Osteoblast (primary cell): ENCODE results near the gene ZNF598. TPM values are rescaled to one million over a fixed set of nuclear protein-coding genes. Genes with fewer than 3 reads are reported as not detected.

Source experiments
- DNase-seq: peaks from one replicate; pipeline ENCODE4 v3.0.0; 2011; ENCODE audit warnings: low spot score, mixed read lengths; ENCODE audit not compliant: insufficient read length; ENCODE audit errors: missing footprints
- H2AFZ ChIP-seq: 2 replicates; pipeline ENCODE4 v1.6.0; 2011; ENCODE audit warnings: mild to moderate bottlenecking, low read length
- H3K27ac ChIP-seq: 2 replicates; pipeline ENCODE4 v1.5.1; 2011; ENCODE audit warnings: mild to moderate bottlenecking, low read depth, low read length, moderate library complexity
- H3K27me3 ChIP-seq: 2 replicates; pipeline ENCODE4 v1.6.0; 2012; ENCODE audit warnings: mild to moderate bottlenecking, control low read depth, inconsistent platforms, low read length, moderate library complexity; ENCODE audit not compliant: insufficient read depth
- H3K36me3 ChIP-seq: 2 replicates; pipeline ENCODE4 v1.5.1; 2011; ENCODE audit warnings: mild to moderate bottlenecking, low read length, control low read depth, moderate library complexity; ENCODE audit not compliant: insufficient read depth
- H3K4me1 ChIP-seq: 2 replicates; pipeline ENCODE4 v1.5.1; 2011; ENCODE audit warnings: mild to moderate bottlenecking, low read length, control low read depth, moderate library complexity; ENCODE audit not compliant: insufficient read depth
- H3K4me2 ChIP-seq: 2 replicates; pipeline ENCODE4 v1.6.0; 2011; ENCODE audit warnings: mild to moderate bottlenecking, low read length; ENCODE audit not compliant: insufficient read depth
- H3K4me3 ChIP-seq: fragments of 200-600 bp; sonication (generic); 3 replicates; pipeline ENCODE4 v1.5.1; 2012; ENCODE audit warnings: mild to moderate bottlenecking, low read length, inconsistent platforms; ENCODE audit not compliant: insufficient read depth
- H3K79me2 ChIP-seq: 2 replicates; pipeline ENCODE4 v1.6.0; 2012; ENCODE audit warnings: mild to moderate bottlenecking, low read length, control low read depth, inconsistent platforms; ENCODE audit not compliant: insufficient read depth
- H3K9me3 ChIP-seq: 2 replicates; pipeline ENCODE4 v1.5.1; 2011; ENCODE audit warnings: low read depth, low read length, control low read depth
- H4K20me1 ChIP-seq: 2 replicates; pipeline ENCODE4 v1.6.0; 2012; ENCODE audit warnings: mild to moderate bottlenecking, low read length, control low read depth; ENCODE audit not compliant: insufficient read depth
- CTCF ChIP-seq: IDR thresholded peaks from 2 replicates; pipeline ENCODE4 v1.5.1; 2011; ENCODE audit warnings: mild to moderate bottlenecking, low read depth, low read length, moderate library complexity; ENCODE audit errors: extremely low read depth
- total RNA-seq: library from RNA; depleted of rRNA; stranded (reverse); fragments of >200 nt; gene quantifications from 2 replicates; pipeline ENCODE4 v1.2.3, GENCODE V29; 2012

The ZNF598 gene
- total RNA-seq, 1 donor, result 21.0 TPM

- H3K4me1 ChIP-seq, result peaks cover 24% of the 10 kb centered on the region
- H2AFZ ChIP-seq, result no peak overlapping the region
- H4K20me1 ChIP-seq, result no peaks in the 10 kb centered on the region
- H3K36me3 ChIP-seq, result no peaks in the 10 kb centered on the region
- H3K9me3 ChIP-seq, result no peaks in the 10 kb centered on the region
- H3K27me3 ChIP-seq, result no peaks in the 10 kb centered on the region
- TF ChIP-seq CTCF, result no peak
- no peak for DNase-seq
- peaks cover 8% of the 10 kb centered on the region for H3K79me2 ChIP-seq
- no peak overlapping the region for H3K4me3 ChIP-seq
- no peak overlapping the region for H3K4me2 ChIP-seq
- H3K27ac ChIP-seq, result no peak overlapping the region
These were observed 33.5 kb upstream of the ZNF598 start for GRCh38 chr16:2042986-2043666.

- H3K27me3 ChIP-seq, result no peaks in the 10 kb centered on the region
- H3K9me3 ChIP-seq, result no peaks in the 10 kb centered on the region
- H3K4me1 ChIP-seq, result peaks cover 24% of the 10 kb centered on the region
- no peak for DNase-seq
- no peak overlapping the region for H3K27ac ChIP-seq
- H3K79me2 ChIP-seq, result peaks cover 4% of the 10 kb centered on the region
- H4K20me1 ChIP-seq, result no peaks in the 10 kb centered on the region
- no peak overlapping the region for H2AFZ ChIP-seq
- H3K4me2 ChIP-seq, result no peak overlapping the region
- H3K4me3 ChIP-seq, result no peak overlapping the region
- TF ChIP-seq CTCF, result no peak
- peaks cover 7% of the 10 kb centered on the region for H3K36me3 ChIP-seq
These were observed 32.8 kb upstream of the ZNF598 start for GRCh38 chr16:2042171-2042985.

DNA sequence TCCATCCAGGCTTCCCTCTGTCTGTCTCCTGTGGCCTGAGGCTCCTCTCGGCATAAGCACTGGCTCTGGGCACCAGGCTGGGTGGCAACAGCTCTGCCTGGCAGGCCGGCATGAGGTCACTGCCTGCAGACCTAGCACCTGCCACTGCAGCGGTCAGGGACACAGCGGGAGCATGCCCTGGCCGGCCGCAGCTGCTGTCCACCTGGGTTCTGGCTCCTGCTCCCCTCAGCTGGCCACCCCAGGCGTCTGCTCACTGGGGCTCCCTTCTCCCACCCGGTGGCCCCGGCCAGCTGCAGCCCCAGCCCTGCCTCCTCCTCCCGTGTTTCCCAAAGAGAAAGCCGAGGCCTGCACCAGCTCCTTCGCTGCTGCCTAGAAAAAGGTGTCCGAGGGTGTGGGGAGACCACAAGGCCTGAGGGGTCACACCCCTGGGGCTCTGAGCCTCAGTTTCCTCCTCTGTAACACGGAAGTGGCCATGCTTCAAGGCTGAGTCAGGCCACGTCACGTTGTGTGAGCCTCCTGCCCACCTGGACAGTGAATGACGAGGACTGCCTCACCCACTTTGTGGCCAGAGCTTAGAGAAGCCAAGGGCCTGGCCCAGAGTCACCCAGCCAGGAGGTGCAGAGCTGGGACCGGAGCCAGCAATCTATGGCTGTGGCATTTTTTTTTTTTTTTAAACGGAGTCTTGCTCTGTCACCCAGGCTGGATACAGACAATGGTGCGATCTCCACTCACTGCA is 31.3 kb upstream of the ZNF598 start:
- peaks cover 20% of the 10 kb centered on the region for H3K36me3 ChIP-seq
- no peaks in the 10 kb centered on the region for H3K27me3 ChIP-seq
- no peak overlapping the region for H2AFZ ChIP-seq
- no peaks in the 10 kb centered on the region for H3K9me3 ChIP-seq
- peaks cover 15% of the 10 kb centered on the region for H3K79me2 ChIP-seq
- no peak overlapping the region for H3K4me3 ChIP-seq
- no peak for TF ChIP-seq CTCF
- H3K4me2 ChIP-seq, result no peak overlapping the region
- H4K20me1 ChIP-seq, result no peaks in the 10 kb centered on the region
- H3K27ac ChIP-seq, result peak overlapping the region; percentile 70
- DNase-seq, result no peak
- H3K4me1 ChIP-seq, result peaks cover 23% of the 10 kb centered on the region
